ENCODE data around the gene CS.
"Not testable (repeated sequence)": the region's sequence is repeated elsewhere in the genome, so short reads cannot be mapped to it uniquely, and the experiment has no call there.

The CS gene

GRCh38 chr12:56317675-56318074 is 17.5 kb upstream of the CS start:
- DNase-seq = no peak

GRCh38 chr12:56315622-56316473 is 15.7 kb upstream of the CS start, which contains the start of gene CNPY2:
TSS of gene CNPY2 (minus strand) at chr12:56315988. CDS start at chr12:56315217, 771 bp downstream.
- DNase-seq = peak; percentile 98

DNA sequence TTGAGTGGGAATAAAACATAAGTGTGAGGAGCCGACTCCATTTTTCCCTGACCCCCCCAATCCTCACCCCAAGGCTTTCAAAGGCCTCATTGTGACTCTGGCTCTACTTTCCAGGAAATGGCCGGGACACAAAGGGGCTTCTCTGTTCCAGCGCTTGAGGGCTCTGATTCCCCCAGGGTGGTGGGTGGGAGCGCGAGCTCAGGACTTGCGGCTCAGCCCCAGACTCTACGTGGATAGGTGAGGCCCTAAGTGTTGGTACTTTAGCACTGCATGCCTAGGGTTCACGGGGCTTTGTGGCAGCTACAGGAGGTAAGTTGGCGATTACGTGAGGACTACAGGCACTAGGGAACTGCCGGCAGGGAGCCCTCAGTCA is 15.1 kb upstream of the CS start:
- peak; percentile 11 for DNase-seq

GRCh38 chr12:56311003-56311402 is 10.9 kb upstream of the CS start:
- no peak for DNase-seq

- no peak for DNase-seq
Observed at GRCh38 chr12:56308714-56309113, 8.6 kb upstream of the CS start.

DNA sequence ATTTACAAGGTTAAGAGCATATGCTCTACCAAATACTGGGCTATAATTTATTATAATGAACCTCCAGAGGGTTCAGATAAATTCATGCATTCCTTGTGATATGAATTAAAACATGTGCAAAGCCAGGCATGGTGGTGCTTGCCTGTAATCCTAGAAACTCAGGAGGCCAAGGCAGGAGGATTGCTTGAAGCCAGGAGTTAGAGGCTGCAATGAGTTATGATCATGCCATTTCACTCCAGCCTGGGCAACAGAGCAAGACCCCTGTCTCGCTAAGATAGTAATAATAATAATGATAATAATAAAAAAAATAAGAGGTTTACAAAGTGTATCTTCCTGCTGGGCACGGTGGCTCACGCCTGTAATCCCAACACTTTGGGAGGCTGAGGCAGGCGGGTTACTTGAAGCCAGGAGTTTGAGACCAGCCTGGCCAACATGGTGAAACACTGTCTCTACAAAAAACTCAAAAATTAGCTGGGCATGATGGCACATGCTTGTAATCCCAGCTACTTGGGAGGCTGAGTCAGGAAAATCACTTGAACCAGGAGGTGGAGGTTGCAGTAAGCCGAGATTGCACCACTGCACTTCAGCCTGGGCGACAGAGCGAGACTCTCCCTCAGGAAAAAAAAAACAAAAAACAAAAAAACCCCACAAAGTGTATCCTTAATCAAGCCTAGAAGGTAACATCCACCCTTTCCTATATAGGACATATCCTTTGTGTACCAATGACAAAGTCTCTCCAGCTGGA is 7.3 kb upstream of the CS start:
- no peak for DNase-seq

GRCh38 chr12:56304872-56305590 is 4.9 kb upstream of the CS start:
- no peak for DNase-seq

- no peak for DNase-seq
Observed at GRCh38 chr12:56304276-56304675, 4.1 kb upstream of the CS start.

GRCh38 chr12:56300644-56301464 is 724 bp upstream of the CS start:
- no peak for DNase-seq

- DNase-seq = no peak
Observed at GRCh38 chr12:56299308-56299852, 750 bp downstream of the CS start.

- DNase-seq = no peak
Observed at GRCh38 chr12:56298828-56299227, 1.3 kb downstream of the CS start.

DNA sequence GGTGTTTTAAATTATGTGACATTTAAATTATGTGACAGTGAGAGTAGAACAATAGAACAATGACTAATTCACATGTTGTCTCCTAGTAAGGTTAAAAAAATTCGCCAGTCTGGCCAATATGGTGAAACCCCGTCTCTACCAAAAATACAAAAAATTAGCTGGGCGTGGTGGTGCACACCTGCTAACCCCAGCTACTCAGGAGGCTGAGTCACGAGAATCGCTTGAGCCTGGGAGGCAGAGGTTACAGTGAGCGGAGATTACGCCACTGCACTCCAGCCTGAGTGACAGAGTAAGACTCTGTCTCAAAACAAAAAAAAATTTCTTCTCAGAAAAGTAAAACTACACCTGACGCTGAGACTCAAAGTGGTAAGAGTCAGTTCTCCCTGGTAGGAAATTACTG is 2.7 kb downstream of the CS start:
- DNase-seq = no peak

GRCh38 chr12:56296295-56296694 is 3.8 kb downstream of the CS start:
- no peak for DNase-seq

- no peak for DNase-seq
Observed at GRCh38 chr12:56293795-56294194, 6.3 kb downstream of the CS start.

- DNase-seq = no peak
Observed at GRCh38 chr12:56288705-56289387, 11.3 kb downstream of the CS start.

GRCh38 chr12:56286044-56286830 is 13.9 kb downstream of the CS start:
- no peak for DNase-seq

- not testable (repeated sequence) for DNase-seq
Observed at GRCh38 chr12:56284263-56284662, 15.9 kb downstream of the CS start.

DNA sequence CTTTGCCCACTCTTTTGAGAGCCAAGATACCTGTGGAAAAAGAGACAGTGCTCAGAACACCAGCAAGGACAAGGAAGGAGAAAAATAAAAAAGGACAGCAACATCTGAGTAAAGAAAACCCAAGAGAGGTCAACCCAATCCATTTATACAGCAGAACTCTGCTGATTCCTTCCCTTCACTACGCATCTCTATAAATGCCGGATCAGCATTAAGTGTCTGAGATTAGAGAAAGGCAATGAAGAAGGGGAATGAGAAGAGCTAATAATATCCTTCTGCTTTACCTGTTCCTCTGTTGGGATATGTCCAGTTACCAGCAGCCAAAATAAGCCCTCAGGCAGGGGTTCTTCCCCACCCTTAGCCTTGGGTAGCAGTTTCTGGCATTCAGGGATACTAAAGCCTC is 17.6 kb downstream of the CS start:
- no peak for DNase-seq

- no peak for DNase-seq
Observed at GRCh38 chr12:56282030-56282429, 18.1 kb downstream of the CS start.

DNA sequence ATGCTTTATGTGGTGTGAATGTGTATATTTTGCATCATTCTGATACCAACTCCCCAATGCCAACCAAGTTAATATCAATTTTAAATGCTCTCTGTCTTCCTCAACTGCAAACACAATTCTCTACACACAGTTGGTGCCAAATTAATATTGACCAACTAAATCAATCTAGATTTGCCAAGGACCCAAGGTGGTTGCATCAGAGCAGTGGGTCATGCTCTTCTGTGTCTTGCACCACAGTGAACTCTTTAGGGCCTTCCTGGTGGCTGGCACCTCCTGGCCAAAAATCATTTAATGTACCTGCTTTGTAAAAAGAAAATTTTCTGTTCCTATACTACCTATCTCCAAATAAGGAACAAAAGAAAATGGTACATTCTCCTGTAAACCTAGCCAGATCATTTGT is 19.3 kb downstream of the CS start:
- DNase-seq = no peak

DNA sequence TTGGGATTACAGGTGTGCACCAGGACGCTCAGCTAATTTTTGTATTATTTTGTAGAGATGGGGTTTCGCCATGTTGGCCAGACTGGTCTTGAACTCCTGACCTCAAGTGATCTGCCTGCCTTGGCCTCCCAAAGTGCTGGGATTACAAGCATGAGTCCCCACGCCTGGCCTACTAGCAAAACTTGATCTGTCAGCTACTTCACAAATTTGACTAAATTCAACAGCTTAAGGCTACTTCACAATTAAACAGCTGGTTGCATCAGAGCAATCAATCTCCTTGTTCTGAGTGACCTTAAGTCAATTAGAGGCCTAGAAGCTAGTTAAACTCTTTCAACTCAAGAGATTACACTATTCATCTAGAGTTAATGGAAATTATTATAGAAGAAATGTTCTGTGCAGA is 21.2 kb downstream of the CS start:
- DNase-seq = no peak

All from fibroblast of skin of back (primary cell).